ENCODE measurements around the gene TBL3.

GRCh38 chr16:1997494-1998359, 25.9 kb downstream of the TBL3 start:
- TF ChIP-seq CTCF (IDR thresholded peaks at IDR 0.05): no peak
- no peak for TF ChIP-seq ELK1 (IDR thresholded peaks at IDR 0.05; ENCODE audit: low read depth, low read length)
- TF ChIP-seq MYC (IDR thresholded peaks at IDR 0.05; ENCODE audit: borderline replicate concordance, low read length): no peak
- no peak for TF ChIP-seq EP300 (IDR thresholded peaks at IDR 0.05)
- TF ChIP-seq BHLHE40 (IDR thresholded peaks at IDR 0.05; ENCODE audit: low read depth, low read length): no peak
- no peak for TF ChIP-seq JUN (IDR thresholded peaks at IDR 0.05)
- no peak for TF ChIP-seq POLR2AphosphoS2 (conservative IDR thresholded peaks at IDR 0.05; ENCODE audit: low read length)
- TF ChIP-seq MAFK (IDR thresholded peaks at IDR 0.05; ENCODE audit: partially characterized antibody): no peak
- TF ChIP-seq CHD2 (IDR thresholded peaks at IDR 0.05; ENCODE audit: low read length, partially characterized antibody): no peak
- no peak for TF ChIP-seq RNF2 (IDR thresholded peaks at IDR 0.05; ENCODE audit: borderline replicate concordance, low read depth)
- TF ChIP-seq ZNF302 (CRISPR knock-in tag; IDR thresholded peaks at IDR 0.05): no peak
